DND-41 (cell line): ENCODE results near the gene IL20.

Experiments
- ATAC-seq: fragments of 200-7000 bp; cut with Tn5 transposase; 3 replicates; pipeline ENCODE4 v1.9.1; 2021; ENCODE audit warnings: low read depth; ENCODE audit not compliant: insufficient read depth
- DNase-seq: peaks from one replicate; pipeline ENCODE4 v3.0.0-alpha.2; 2020
- H2AFZ ChIP-seq: 2 replicates; pipeline ENCODE4 v1.6.0; 2012; ENCODE audit warnings: low read depth, low read length
- H3K27ac ChIP-seq: 2 replicates; pipeline ENCODE4 v1.5.1; 2012; ENCODE audit warnings: low read length, inconsistent platforms
- H3K27me3 ChIP-seq: fragments of 200-600 bp; sonication (generic); 2 replicates; pipeline ENCODE4 v1.6.0; 2012; ENCODE audit warnings: low read length, mild to moderate bottlenecking, inconsistent platforms; ENCODE audit not compliant: insufficient read depth, poor library complexity
- H3K36me3 ChIP-seq: 2 replicates; pipeline ENCODE4 v1.5.1; 2012; ENCODE audit warnings: low read length, inconsistent platforms; ENCODE audit not compliant: insufficient read depth
- H3K4me1 ChIP-seq: 2 replicates; pipeline ENCODE4 v1.5.1; 2012; ENCODE audit warnings: mild to moderate bottlenecking, low read length; ENCODE audit not compliant: insufficient read depth
- H3K4me2 ChIP-seq: 2 replicates; pipeline ENCODE4 v1.6.0; 2012; ENCODE audit warnings: mild to moderate bottlenecking, moderate library complexity, low read length, inconsistent platforms; ENCODE audit not compliant: insufficient read depth
- H3K4me3 ChIP-seq, 2 experiments: fragments of 200-600 bp in 1 of 2; shearing (Covaris generic) in 1 of 2; 2 replicates each; pipeline ENCODE4 v1.5.1; 2012 to 2016; ENCODE audit warnings: inconsistent platforms in 2 of 2, low read length in 2 of 2, mild to moderate bottlenecking in 2 of 2, low read depth in 1 of 2, moderate library complexity in 1 of 2
- H3K79me2 ChIP-seq: 2 replicates; pipeline ENCODE4 v1.6.0; 2012; ENCODE audit warnings: low read length, inconsistent platforms; ENCODE audit not compliant: insufficient read depth
- H3K9ac ChIP-seq: 2 replicates; pipeline ENCODE4 v1.6.0; 2012; ENCODE audit warnings: low read depth, mild to moderate bottlenecking, inconsistent platforms, low read length, moderate library complexity
- H3K9me3 ChIP-seq: 2 replicates; pipeline ENCODE4 v1.5.1; 2012; ENCODE audit warnings: low read length, moderate library complexity, mild to moderate bottlenecking, inconsistent platforms; ENCODE audit not compliant: insufficient read depth, severe bottlenecking
- H4K20me1 ChIP-seq: 2 replicates; pipeline ENCODE4 v1.6.0; 2012; ENCODE audit warnings: low read length; ENCODE audit not compliant: insufficient read depth
- EZH2 ChIP-seq: IDR thresholded peaks from 3 replicates; pipeline ENCODE4 v1.6.1; 2012; ENCODE audit warnings: borderline replicate concordance, low read depth, mild to moderate bottlenecking, moderate library complexity, low read length, inconsistent platforms; ENCODE audit not compliant: severe bottlenecking
- TF ChIP-seq, protein P1 (sequence below): IDR thresholded peaks from 2 replicates; pipeline ENCODE4 v1.5.1; 2012; ENCODE audit warnings: borderline replicate concordance, low read length, moderate library complexity, mild to moderate bottlenecking; ENCODE audit not compliant: poor library complexity, severe bottlenecking; ENCODE audit errors: extremely low read depth

Gene IL20

GRCh38 chr1:206860165-206860564 is 5.3 kb upstream of the IL20 start:
- H2AFZ ChIP-seq: no peak overlapping the region
- H3K27me3 ChIP-seq: no peaks in the 10 kb centered on the region
- TF ChIP-seq EZH2: no peak
- TF ChIP-seq, protein P1, sequence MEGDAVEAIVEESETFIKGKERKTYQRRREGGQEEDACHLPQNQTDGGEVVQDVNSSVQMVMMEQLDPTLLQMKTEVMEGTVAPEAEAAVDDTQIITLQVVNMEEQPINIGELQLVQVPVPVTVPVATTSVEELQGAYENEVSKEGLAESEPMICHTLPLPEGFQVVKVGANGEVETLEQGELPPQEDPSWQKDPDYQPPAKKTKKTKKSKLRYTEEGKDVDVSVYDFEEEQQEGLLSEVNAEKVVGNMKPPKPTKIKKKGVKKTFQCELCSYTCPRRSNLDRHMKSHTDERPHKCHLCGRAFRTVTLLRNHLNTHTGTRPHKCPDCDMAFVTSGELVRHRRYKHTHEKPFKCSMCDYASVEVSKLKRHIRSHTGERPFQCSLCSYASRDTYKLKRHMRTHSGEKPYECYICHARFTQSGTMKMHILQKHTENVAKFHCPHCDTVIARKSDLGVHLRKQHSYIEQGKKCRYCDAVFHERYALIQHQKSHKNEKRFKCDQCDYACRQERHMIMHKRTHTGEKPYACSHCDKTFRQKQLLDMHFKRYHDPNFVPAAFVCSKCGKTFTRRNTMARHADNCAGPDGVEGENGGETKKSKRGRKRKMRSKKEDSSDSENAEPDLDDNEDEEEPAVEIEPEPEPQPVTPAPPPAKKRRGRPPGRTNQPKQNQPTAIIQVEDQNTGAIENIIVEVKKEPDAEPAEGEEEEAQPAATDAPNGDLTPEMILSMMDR: no peak
- H3K9me3 ChIP-seq: no peaks in the 10 kb centered on the region
- no peaks in the 10 kb centered on the region for H4K20me1 ChIP-seq
- H3K4me2 ChIP-seq: no peak overlapping the region
- peaks cover 4% of the 10 kb centered on the region; the same call in 1 of the 2 replicates for H3K4me1 ChIP-seq
- no peak for DNase-seq
- no peaks in the 10 kb centered on the region for H3K36me3 ChIP-seq
- H3K27ac ChIP-seq: no peak overlapping the region
- no peak for ATAC-seq
- no peak overlapping the region for H3K4me3 ChIP-seq
- H3K9ac ChIP-seq: no peak overlapping the region
- H3K79me2 ChIP-seq: no peaks in the 10 kb centered on the region

GRCh38 chr1:206863266-206863665 is 2.2 kb upstream of the IL20 start:
- Histone ChIP-seq H2AFZ (no peak overlapping the region), H3K27me3 (no peaks in the 10 kb centered on the region)
- TF ChIP-seq, protein P1: no peak
- no peak for TF ChIP-seq EZH2

DNA sequence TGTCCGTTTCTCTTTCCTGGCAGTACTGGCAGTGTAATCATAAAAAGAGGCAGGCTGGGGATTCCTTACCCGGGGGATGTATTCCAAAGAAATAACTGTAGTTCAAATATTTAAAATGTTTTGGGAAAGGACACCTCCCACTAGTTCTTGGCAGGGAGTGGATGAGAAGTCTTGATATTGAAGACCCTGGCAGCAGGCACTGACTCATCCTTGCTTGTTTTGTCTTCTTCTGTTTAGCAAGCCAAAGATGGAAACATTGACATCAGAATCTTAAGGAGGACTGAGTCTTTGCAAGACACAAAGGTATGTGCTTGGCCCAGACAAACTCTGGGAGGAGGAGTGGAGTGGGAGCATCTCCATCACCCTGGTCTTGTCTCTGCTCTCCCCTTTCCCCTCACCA is 639 bp downstream of the IL20 start:
- no peak overlapping the region for H3K9ac ChIP-seq
- H3K4me2 ChIP-seq: no peak overlapping the region
- H2AFZ ChIP-seq: no peak overlapping the region
- TF ChIP-seq, protein P1: no peak
- TF ChIP-seq EZH2: no peak
- H3K36me3 ChIP-seq: no peaks in the 10 kb centered on the region
- H3K4me3 ChIP-seq: no peak overlapping the region
- no peaks in the 10 kb centered on the region for H3K9me3 ChIP-seq
- no peaks in the 10 kb centered on the region for H4K20me1 ChIP-seq
- no peak for DNase-seq
- no peak for ATAC-seq
- no peaks in the 10 kb centered on the region for H3K79me2 ChIP-seq
- no peaks in the 10 kb centered on the region for H3K4me1 ChIP-seq
- no peak overlapping the region for H3K27ac ChIP-seq
- no peaks in the 10 kb centered on the region for H3K27me3 ChIP-seq

More at GRCh38 chr1:206863266-206863665, 2.2 kb upstream of the IL20 start:
- Histone ChIP-seq H3K9me3 (no peaks in the 10 kb centered on the region), H3K27ac (no peak overlapping the region), H3K79me2 (no peaks in the 10 kb centered on the region), H4K20me1 (no peaks in the 10 kb centered on the region), H3K4me1 (peaks cover 4% of the 10 kb centered on the region; the same call in 1 of the 2 replicates), H3K36me3 (no peaks in the 10 kb centered on the region), H3K4me2 (no peak overlapping the region), H3K4me3 (no peak overlapping the region), H3K9ac (no peak overlapping the region)
- ATAC-seq (no peak), DNase-seq (no peak)

DNA sequence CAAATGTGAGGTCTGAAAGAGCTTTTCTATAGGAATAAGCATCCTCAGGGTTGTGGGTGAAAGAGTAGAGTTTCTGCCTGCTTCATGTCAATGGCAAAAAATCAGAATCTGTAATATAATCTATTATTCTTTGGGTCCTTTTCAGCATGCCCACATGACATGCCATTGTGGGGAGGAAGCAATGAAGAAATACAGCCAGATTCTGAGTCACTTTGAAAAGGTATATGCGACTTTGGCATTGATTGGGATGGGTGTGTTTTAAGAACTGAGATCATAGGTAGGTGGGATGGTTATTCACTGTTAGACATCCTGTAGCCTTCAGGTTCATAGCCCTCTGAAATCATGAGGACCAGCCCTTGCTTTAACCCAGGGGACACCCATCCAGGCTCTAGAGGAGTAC is 1.8 kb downstream of the IL20 start:
- no peaks in the 10 kb centered on the region for H4K20me1 ChIP-seq
- no peaks in the 10 kb centered on the region for H3K79me2 ChIP-seq
- H3K27me3 ChIP-seq: no peaks in the 10 kb centered on the region
- H3K4me3 ChIP-seq: no peak overlapping the region
- DNase-seq (no peak), ATAC-seq (no peak)
- no peaks in the 10 kb centered on the region for H3K9me3 ChIP-seq
- no peak overlapping the region for H3K9ac ChIP-seq
- H3K36me3 ChIP-seq: no peaks in the 10 kb centered on the region
- no peak overlapping the region for H3K4me2 ChIP-seq
- H3K27ac ChIP-seq: no peak overlapping the region
- H3K4me1 ChIP-seq: no peaks in the 10 kb centered on the region
- H2AFZ ChIP-seq: no peak overlapping the region
- TF ChIP-seq, protein P1: no peak
- TF ChIP-seq EZH2: no peak
